Suprapubic skin (tissue), 3 donors: ENCODE data around the gene ARHGEF12.

Source experiments
- EP300 ChIP-seq: sonication (generic); formaldehyde crosslinking; IDR thresholded peaks from one replicate; pipeline ENCODE4 v1.6.1; 2017; ENCODE audit warnings: antibody characterized with exemption
- TF ChIP-seq, protein P1 (sequence below), 2 donors: fragments of 200-600 bp in 1 of 2; fragments of 450-650 bp in 1 of 2; sonication (generic) in 1 of 2; IDR thresholded peaks; one replicate each; pipeline ENCODE4 v1.5.1; 2016 to 2019; ENCODE audit warnings: antibody characterized with exemption in 2 of 2, mild to moderate bottlenecking in 1 of 2, moderate library complexity in 1 of 2

DNA sequence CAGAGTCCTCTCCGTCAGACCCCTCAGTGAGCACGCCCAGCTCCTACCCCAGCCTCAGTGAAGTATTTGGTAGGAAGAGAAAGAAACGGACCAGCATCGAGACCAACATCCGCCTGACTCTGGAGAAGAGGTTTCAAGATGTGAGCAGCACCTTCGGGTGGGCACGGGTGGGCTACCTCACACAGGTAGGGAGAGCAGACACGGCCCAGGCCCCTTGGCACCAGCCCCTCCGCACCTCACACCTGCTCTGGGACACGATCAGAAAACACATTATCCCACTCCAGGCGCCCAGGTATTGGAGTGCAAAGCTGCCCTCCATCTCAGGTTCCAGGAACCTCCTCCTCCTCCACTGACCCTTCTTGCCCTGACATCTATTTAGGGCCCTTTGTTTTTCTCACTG, 28.7 kb upstream of the ARHGEF12 start:
- TF ChIP-seq EP300 = no peak
- TF ChIP-seq, protein P1, sequence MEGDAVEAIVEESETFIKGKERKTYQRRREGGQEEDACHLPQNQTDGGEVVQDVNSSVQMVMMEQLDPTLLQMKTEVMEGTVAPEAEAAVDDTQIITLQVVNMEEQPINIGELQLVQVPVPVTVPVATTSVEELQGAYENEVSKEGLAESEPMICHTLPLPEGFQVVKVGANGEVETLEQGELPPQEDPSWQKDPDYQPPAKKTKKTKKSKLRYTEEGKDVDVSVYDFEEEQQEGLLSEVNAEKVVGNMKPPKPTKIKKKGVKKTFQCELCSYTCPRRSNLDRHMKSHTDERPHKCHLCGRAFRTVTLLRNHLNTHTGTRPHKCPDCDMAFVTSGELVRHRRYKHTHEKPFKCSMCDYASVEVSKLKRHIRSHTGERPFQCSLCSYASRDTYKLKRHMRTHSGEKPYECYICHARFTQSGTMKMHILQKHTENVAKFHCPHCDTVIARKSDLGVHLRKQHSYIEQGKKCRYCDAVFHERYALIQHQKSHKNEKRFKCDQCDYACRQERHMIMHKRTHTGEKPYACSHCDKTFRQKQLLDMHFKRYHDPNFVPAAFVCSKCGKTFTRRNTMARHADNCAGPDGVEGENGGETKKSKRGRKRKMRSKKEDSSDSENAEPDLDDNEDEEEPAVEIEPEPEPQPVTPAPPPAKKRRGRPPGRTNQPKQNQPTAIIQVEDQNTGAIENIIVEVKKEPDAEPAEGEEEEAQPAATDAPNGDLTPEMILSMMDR (IDR thresholded peaks at IDR 0.05) = no peak
